GM10248 (cell line): Measurements from ENCODE around the gene SLC66A2.
"Not testable (repeated sequence)": the region's sequence is repeated elsewhere in the genome, so short reads cannot be mapped to it uniquely, and the experiment has no call there.

Experiments used
- CTCF ChIA-PET: fragments of 300-600 bp; sonication (Branson Sonifier 250); formaldehyde crosslinking; extraction: SDS; loops from one replicate; lab custom pipeline; 2021; ENCODE audit warnings: antibody characterized with exemption; lab: Yijun Ruan, JAX
- POLR2A ChIA-PET: fragments of 350-650 bp; sonication (Branson Sonifier 250); formaldehyde crosslinking; extraction: SDS; loops from one replicate; lab custom pipeline; 2020; ENCODE audit warnings: antibody characterized with exemption; lab: Yijun Ruan, JAX
- DNase-seq: peaks from one replicate; pipeline ENCODE4 v3.0.0; 2012; ENCODE audit errors: extremely low spot score
- CTCF ChIP-seq: IDR thresholded peaks from 2 replicates; pipeline ENCODE4 v1.5.1; 2012; ENCODE audit warnings: mild to moderate bottlenecking, low read depth; ENCODE audit errors: extremely low read depth, missing control alignments, control extremely low read depth

Gene SLC66A2

GRCh38 chr18:79866889-79867574 is 84.4 kb downstream of the SLC66A2 start:
- POLR2A ChIA-PET = interaction anchor here (0.6 kb wide), 1 partner anchor 194 kb away, joined by 3 read pairs; no protein-coding TSS in a partner anchor
- CTCF ChIA-PET = interaction anchor here (1.1 kb wide), 1 partner anchor 8 kb away, joined by 3 read pairs; no protein-coding TSS in a partner anchor
- TF ChIP-seq CTCF = no peak
- DNase-seq = no peak

DNA sequence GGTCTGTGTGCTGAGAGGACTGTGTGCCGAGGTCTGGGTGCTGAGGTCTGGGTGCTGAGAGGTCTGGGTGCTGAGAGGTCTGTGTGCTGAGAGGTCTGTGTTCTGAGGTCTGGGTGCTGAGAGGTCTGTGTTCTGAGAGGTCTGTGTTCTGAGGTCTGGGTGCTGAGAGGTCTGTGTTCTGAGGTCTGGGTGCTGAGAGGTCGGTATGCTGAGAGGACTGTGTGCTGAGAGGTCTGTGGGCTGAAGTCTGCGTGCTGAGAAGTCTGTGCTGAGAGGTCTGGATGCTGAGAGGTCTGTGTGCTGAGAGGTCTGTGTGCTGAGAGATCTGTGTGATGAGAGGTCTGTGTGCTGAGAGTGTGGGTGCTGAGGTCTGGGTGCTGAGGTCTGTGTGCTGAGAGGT is 85.5 kb downstream of the SLC66A2 start:
- CTCF ChIA-PET = not testable (repeated sequence)

GRCh38 chr18:79864955-79865354 is 86.5 kb downstream of the SLC66A2 start:
- DNase-seq, CTCF ChIA-PET, POLR2A ChIA-PET: not testable (repeated sequence)

More for the DNA sequence above, 85.5 kb downstream of the SLC66A2 start:
- POLR2A ChIA-PET, DNase-seq: not testable (repeated sequence)

- no peak for DNase-seq
- TF ChIP-seq CTCF = no peak
- POLR2A ChIA-PET = no interaction called here
- CTCF ChIA-PET = no interaction called here
Observed at GRCh38 chr18:79864006-79864725, 87.3 kb downstream of the SLC66A2 start.

GRCh38 chr18:79863161-79864005 is 88.1 kb downstream of the SLC66A2 start:
- no peak for TF ChIP-seq CTCF
- CTCF ChIA-PET = interaction anchor here (1.0 kb wide), 1 partner anchor 10 kb away, joined by 3 read pairs; no protein-coding TSS in a partner anchor
- no peak for DNase-seq
- POLR2A ChIA-PET = no interaction called here

- CTCF ChIA-PET = interaction anchor here (1.0 kb wide), 1 partner anchor 11 kb away, joined by 3 read pairs; no protein-coding TSS in a partner anchor
- no peak for DNase-seq
- no peak for TF ChIP-seq CTCF
- POLR2A ChIA-PET = no interaction called here
Observed at GRCh38 chr18:79862562-79862961, 88.9 kb downstream of the SLC66A2 start.

DNA sequence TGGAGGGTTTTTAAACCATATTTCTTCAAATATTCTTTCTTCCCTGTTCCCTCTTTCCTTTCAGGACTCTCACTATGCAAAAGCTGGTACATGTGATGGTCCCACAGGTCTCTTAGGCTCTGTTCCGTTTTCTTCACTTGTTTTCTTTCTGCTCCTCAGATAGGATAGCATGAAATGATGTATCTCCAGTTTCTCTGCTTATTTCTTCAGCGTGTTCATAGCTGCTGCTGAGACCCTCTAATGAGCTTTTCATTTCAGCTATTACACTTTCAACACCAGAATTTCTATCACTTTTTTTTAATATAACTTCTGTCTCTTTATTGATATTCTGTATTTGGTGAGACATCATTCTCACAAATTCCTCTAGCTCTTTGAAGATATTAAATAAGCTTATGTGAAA is 89.8 kb downstream of the SLC66A2 start:
- ChIA-PET POLR2A (no interaction called here), CTCF (no interaction called here)
- no peak for DNase-seq
- TF ChIP-seq CTCF = no peak
